Glutamatergic neuron (in vitro differentiated cells): ENCODE measurements around the gene CEP120. TPM values are rescaled to one million over a fixed set of nuclear protein-coding genes. Genes with fewer than 3 reads are reported as not detected.
A peak's percentile ranks its signal among the peaks of the same experiment; 100 is the strongest.

Source experiments
- DNase-seq: peaks from one replicate; pipeline ENCODE4 v3.0.0; 2022
- H3K27ac Mint-ChIP-seq: one replicate; pipeline ENCODE4 v1.8.0; 2020; ENCODE audit warnings: mild to moderate bottlenecking, mixed read lengths, inconsistent platforms; ENCODE audit not compliant: unreplicated experiment
- H3K27me3 Mint-ChIP-seq: one replicate; pipeline ENCODE4 v1.8.0; 2020; ENCODE audit warnings: mild to moderate bottlenecking, moderate library complexity, mixed read lengths, inconsistent platforms; ENCODE audit not compliant: unreplicated experiment
- H3K36me3 Mint-ChIP-seq: one replicate; pipeline ENCODE4 v1.8.0; 2020; ENCODE audit warnings: mild to moderate bottlenecking, mixed read lengths, inconsistent platforms; ENCODE audit not compliant: unreplicated experiment
- H3K4me1 Mint-ChIP-seq: one replicate; pipeline ENCODE4 v1.8.0; 2020; ENCODE audit warnings: mild to moderate bottlenecking, low read depth, mixed read lengths, inconsistent platforms; ENCODE audit not compliant: unreplicated experiment
- H3K4me3 Mint-ChIP-seq: one replicate; pipeline ENCODE4 v1.8.0; 2020; ENCODE audit warnings: mild to moderate bottlenecking, mixed read lengths, inconsistent platforms; ENCODE audit not compliant: unreplicated experiment
- H3K9me3 Mint-ChIP-seq: one replicate; pipeline ENCODE4 v1.8.0; 2020; ENCODE audit warnings: mild to moderate bottlenecking, moderate library complexity, mixed read lengths, inconsistent platforms; ENCODE audit not compliant: unreplicated experiment
- total RNA-seq: library from RNA; stranded (reverse); fragmentation: NEBNext Ultra II Directional; extraction: Animal tissue kit (Norgen Biotek cat#: 25700); gene quantifications from one replicate; pipeline ENCODE4 v1.2.1, GENCODE V29; 2021; ENCODE audit not compliant: unreplicated experiment
- TF ChIP-seq, protein P1 (sequence below): fragments of 200-600 bp; sonication (generic); IDR thresholded peaks from one replicate; pipeline ENCODE4 v1.5.0; 2021; ENCODE audit not compliant: partially characterized antibody, unreplicated experiment

CEP120 gene
- total RNA-seq, 1 donor from 2014 or later = 8.2 TPM

DNA sequence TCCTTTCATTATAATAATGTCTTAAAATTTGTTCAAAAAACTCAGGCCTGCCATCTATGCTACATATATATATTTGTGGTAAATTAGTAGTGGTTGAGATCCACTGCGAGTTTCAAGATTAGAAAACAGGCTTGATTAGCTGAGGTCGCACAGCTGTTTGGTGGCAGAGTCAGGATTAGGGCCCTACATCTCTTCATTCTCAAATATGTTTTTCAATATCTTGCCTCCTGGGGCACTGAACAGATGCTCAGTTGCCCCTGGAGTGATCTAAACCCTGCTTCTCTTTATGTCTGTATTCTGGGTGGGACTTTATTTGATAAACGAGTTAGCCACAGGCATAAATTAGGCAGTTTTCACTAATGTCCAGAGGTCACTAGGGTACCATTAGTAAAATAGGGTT, 27.8 kb upstream of the CEP120 start:
- Mint-ChIP-seq H3K36me3 (no peaks in the 10 kb centered on the region), H3K27me3 (no peaks in the 10 kb centered on the region), H3K27ac (peak overlapping the region; percentile 34), H3K4me3 (no peak overlapping the region), H3K4me1 (peaks cover 37% of the 10 kb centered on the region), H3K9me3 (peaks cover 5% of the 10 kb centered on the region)
- TF ChIP-seq, protein P1, sequence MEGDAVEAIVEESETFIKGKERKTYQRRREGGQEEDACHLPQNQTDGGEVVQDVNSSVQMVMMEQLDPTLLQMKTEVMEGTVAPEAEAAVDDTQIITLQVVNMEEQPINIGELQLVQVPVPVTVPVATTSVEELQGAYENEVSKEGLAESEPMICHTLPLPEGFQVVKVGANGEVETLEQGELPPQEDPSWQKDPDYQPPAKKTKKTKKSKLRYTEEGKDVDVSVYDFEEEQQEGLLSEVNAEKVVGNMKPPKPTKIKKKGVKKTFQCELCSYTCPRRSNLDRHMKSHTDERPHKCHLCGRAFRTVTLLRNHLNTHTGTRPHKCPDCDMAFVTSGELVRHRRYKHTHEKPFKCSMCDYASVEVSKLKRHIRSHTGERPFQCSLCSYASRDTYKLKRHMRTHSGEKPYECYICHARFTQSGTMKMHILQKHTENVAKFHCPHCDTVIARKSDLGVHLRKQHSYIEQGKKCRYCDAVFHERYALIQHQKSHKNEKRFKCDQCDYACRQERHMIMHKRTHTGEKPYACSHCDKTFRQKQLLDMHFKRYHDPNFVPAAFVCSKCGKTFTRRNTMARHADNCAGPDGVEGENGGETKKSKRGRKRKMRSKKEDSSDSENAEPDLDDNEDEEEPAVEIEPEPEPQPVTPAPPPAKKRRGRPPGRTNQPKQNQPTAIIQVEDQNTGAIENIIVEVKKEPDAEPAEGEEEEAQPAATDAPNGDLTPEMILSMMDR = no peak
- no peak for DNase-seq

DNA sequence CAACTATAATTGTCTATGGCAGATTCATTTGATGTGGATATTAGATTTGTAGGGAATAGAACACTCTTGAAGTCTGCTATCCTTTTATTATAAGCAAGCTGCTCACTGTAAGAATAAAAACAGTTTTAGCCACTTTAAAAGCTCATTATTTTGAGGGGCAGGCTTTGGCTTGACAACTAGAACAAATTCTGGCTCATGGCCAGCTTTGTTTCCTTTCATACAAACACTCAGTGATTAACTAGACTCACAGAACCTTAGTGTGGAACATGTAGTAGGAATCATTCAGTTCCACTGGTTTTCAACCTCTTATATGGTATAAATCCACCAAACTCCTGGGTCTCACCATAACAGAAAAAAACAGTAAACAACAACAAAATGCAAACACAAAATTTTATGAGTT, 27.4 kb upstream of the CEP120 start:
- TF ChIP-seq, protein P1 = no peak

DNA sequence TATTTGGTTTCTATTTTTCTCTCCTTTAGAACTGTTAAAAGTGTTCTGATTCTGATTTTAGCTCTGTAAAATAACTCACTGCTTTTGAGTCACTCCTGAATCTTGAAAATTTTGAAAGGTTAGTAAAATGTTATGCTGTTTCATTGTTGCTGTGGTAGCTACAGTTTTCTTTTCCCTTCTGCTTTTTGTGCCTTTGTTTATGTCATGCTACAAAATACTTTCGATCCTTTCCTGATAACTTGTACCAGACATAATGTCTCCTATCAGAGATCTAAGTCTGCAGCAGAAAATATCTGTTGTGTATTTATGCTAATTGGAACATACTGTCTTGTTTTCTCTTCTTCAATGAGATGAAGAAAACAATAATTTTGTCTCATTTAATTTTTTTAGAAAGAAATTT, 26.9 kb upstream of the CEP120 start:
- Mint-ChIP-seq H3K9me3 (peaks cover 5% of the 10 kb centered on the region), H3K36me3 (no peaks in the 10 kb centered on the region), H3K27me3 (no peaks in the 10 kb centered on the region), H3K27ac (peak overlapping the region; percentile 1), H3K4me1 (peaks cover 33% of the 10 kb centered on the region), H3K4me3 (no peak overlapping the region)
- no peak for DNase-seq
- TF ChIP-seq, protein P1 = no peak

More for the DNA sequence above, 27.4 kb upstream of the CEP120 start:
- Mint-ChIP-seq H3K9me3 (peaks cover 5% of the 10 kb centered on the region), H3K36me3 (no peaks in the 10 kb centered on the region), H3K4me3 (no peak overlapping the region), H3K27me3 (no peaks in the 10 kb centered on the region), H3K27ac (no peak overlapping the region), H3K4me1 (peaks cover 35% of the 10 kb centered on the region)
- DNase-seq = no peak

GRCh38 chr5:123449424-123449974, 26.3 kb upstream of the CEP120 start:
- H3K4me1 Mint-ChIP-seq = peaks cover 28% of the 10 kb centered on the region
- TF ChIP-seq, protein P1 = no peak
- H3K27me3 Mint-ChIP-seq = no peaks in the 10 kb centered on the region
- no peak overlapping the region for H3K4me3 Mint-ChIP-seq
- no peaks in the 10 kb centered on the region for H3K36me3 Mint-ChIP-seq
- peaks cover 5% of the 10 kb centered on the region for H3K9me3 Mint-ChIP-seq
- no peak for DNase-seq
- no peak overlapping the region for H3K27ac Mint-ChIP-seq

- Mint-ChIP-seq H3K36me3 (no peaks in the 10 kb centered on the region), H3K4me3 (no peak overlapping the region), H3K9me3 (peaks cover 5% of the 10 kb centered on the region), H3K27me3 (no peaks in the 10 kb centered on the region), H3K27ac (no peak overlapping the region), H3K4me1 (peaks cover 21% of the 10 kb centered on the region)
- no peak for DNase-seq
- TF ChIP-seq, protein P1 = no peak
Measured at GRCh38 chr5:123448743-123449142, 25.5 kb upstream of the CEP120 start.
